GM21367 (cell line): ENCODE data around the gene VEGFC.

Experiments
- ATAC-seq: cut with Tn5 transposase; IDR thresholded peaks from one replicate; pipeline ENCODE4 v1.9.1; 2021; ENCODE audit not compliant: unreplicated experiment

The VEGFC gene

GRCh38 chr4:176709417-176709816 is 83.3 kb downstream of the VEGFC start:
- no peak for ATAC-seq

GRCh38 chr4:176708771-176709311 is 83.9 kb downstream of the VEGFC start:
- no peak for ATAC-seq

GRCh38 chr4:176690716-176691115 is 102.0 kb downstream of the VEGFC start:
- ATAC-seq = no peak

- ATAC-seq = no peak
These were observed 112.0 kb downstream of the VEGFC start for GRCh38 chr4:176680668-176681180.

GRCh38 chr4:176676901-176677300 is 115.8 kb downstream of the VEGFC start:
- ATAC-seq = no peak

- ATAC-seq = no peak
These were observed 116.9 kb downstream of the VEGFC start for GRCh38 chr4:176675810-176676209.

- no peak for ATAC-seq
These were observed 121.2 kb downstream of the VEGFC start for GRCh38 chr4:176671532-176671931.

- ATAC-seq = no peak
These were observed 124.4 kb downstream of the VEGFC start for GRCh38 chr4:176668324-176668723.

- no peak for ATAC-seq
These were observed 127.8 kb downstream of the VEGFC start for GRCh38 chr4:176664964-176665363.

- no peak for ATAC-seq
These were observed 132.2 kb downstream of the VEGFC start for GRCh38 chr4:176660561-176660960.

GRCh38 chr4:176656108-176656507 is 136.6 kb downstream of the VEGFC start:
- ATAC-seq = no peak

GRCh38 chr4:176654565-176655216 is 138.0 kb downstream of the VEGFC start:
- no peak for ATAC-seq

GRCh38 chr4:176653401-176654220 is 139.1 kb downstream of the VEGFC start:
- no peak for ATAC-seq

- ATAC-seq = no peak
These were observed 146.4 kb downstream of the VEGFC start for GRCh38 chr4:176646311-176646710.

GRCh38 chr4:176645246-176645960 is 147.3 kb downstream of the VEGFC start:
- ATAC-seq = no peak

GRCh38 chr4:176642472-176642871 is 150.2 kb downstream of the VEGFC start:
- peak; percentile 55 for ATAC-seq

- no peak for ATAC-seq
These were observed 151.5 kb downstream of the VEGFC start for GRCh38 chr4:176641237-176641636.

- ATAC-seq = no peak
These were observed 153.7 kb downstream of the VEGFC start for GRCh38 chr4:176638992-176639391.

- ATAC-seq = no peak
These were observed 156.4 kb downstream of the VEGFC start for GRCh38 chr4:176636292-176636691.

- no peak for ATAC-seq
These were observed 157.1 kb downstream of the VEGFC start for GRCh38 chr4:176635372-176636261.
